A549 (cell line): Measurements from ENCODE around the gene DHX29.

Source experiments
- CEBPB ChIP-seq, 2 experiments: fragments of >200 bp in 1 of 2; sonication (Bioruptor Twin) in 1 of 2; formaldehyde crosslinking in 1 of 2; IDR thresholded peaks; 2 replicates each; pipeline ENCODE4 v1.6.1; 2012 to 2016
- POLR2A ChIP-seq: IDR thresholded peaks from 2 replicates; pipeline ENCODE4 v1.6.1; 2012; ENCODE audit warnings: mild to moderate bottlenecking, low read length
- TF ChIP-seq, protein P1 (sequence below): fragments of >200 bp; sonication (Bioruptor Twin); formaldehyde crosslinking; IDR thresholded peaks from 3 replicates; pipeline ENCODE4 v1.5.1; 2016

DNA sequence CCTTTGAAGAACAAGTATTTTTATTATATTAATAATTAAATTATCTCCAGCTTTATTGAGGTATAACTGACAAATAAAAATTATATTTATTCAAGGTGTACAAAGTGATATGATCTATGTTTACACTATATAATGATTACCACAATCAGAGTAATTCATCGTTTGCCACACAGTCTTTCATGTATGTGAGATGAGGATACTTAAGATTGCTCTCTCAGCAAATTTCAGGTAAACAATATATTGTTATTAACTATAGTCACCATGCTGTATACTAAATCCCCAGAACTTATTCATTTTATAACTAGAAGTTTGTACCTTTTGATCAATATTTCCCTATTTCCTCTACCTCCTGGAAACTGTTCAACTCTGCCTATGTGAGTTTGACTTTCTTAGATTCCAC lies 57.4 kb downstream of the DHX29 start:
- TF ChIP-seq CEBPB (IDR thresholded peaks at IDR 0.05) (no peak), POLR2A (no peak)
- TF ChIP-seq, protein P1, sequence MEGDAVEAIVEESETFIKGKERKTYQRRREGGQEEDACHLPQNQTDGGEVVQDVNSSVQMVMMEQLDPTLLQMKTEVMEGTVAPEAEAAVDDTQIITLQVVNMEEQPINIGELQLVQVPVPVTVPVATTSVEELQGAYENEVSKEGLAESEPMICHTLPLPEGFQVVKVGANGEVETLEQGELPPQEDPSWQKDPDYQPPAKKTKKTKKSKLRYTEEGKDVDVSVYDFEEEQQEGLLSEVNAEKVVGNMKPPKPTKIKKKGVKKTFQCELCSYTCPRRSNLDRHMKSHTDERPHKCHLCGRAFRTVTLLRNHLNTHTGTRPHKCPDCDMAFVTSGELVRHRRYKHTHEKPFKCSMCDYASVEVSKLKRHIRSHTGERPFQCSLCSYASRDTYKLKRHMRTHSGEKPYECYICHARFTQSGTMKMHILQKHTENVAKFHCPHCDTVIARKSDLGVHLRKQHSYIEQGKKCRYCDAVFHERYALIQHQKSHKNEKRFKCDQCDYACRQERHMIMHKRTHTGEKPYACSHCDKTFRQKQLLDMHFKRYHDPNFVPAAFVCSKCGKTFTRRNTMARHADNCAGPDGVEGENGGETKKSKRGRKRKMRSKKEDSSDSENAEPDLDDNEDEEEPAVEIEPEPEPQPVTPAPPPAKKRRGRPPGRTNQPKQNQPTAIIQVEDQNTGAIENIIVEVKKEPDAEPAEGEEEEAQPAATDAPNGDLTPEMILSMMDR: no peak
